ENCODE results near the gene GFOD2. TPM values are rescaled to one million over a fixed set of nuclear protein-coding genes. Genes with fewer than 3 reads are reported as not detected.
A peak's percentile ranks its signal among the peaks of the same experiment; 100 is the strongest.

Gene GFOD2
- total and polyA plus RNA-seq, 2 of the 13 experiments (the other 11 are each of a cell fraction or from before 2014, with no cell fraction given): 11.1 to 17.2 TPM

DNA sequence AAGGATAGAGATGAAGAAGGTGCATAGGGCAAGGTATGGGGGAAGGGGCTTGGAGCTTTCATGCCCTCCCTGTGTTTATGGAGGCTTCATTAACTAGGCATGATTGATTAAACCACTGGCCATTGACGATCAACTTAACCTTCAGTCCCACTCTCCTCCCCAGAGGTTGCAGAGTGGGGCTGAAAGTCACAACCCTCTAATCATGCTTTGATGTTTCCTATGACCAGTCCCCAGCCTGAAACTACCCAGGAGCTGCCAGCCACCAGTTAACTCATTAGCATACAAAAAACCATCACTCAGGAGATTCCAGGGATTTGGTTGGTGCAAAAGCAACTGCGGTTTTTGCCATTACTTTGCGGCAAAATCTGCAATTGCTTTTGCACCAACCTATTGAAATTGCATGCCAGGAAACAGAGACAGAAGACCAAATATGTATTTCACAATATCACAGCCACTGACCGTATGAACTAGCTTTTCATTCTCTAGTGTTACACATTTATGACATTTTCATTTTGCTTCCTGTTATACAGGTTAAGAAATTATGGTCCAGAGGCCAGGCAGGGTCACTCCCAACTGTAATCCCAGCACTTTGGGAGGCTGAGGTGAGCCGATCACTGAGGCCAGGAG lies 5.4 kb downstream of the GFOD2 start:
- TF ChIP-seq KAT7 (CRISPR knock-in tag; IDR thresholded peaks at IDR 0.05; ENCODE audit: borderline replicate concordance) (no peak), CEBPB (IDR thresholded peaks at IDR 0.05; ENCODE audit: borderline replicate concordance, low read depth, low read length) (peak; percentile 81)
- H3K36me3 ChIP-seq (replicated peaks in 1 of 2; ENCODE audit: control insufficient read depth in 1 of 2, insufficient read depth in 2 of 2, low read length in 2 of 2): no peaks in the 10 kb centered on the region
- no peaks in the 10 kb centered on the region for H4K20me1 ChIP-seq (ENCODE audit: insufficient read depth, low read length)
- no peak for FAIRE-seq
- H3K79me2 ChIP-seq (ENCODE audit: insufficient read depth, low read length): peaks cover 55% of the 10 kb centered on the region
- H3K9ac ChIP-seq (ENCODE audit: insufficient read depth, low read depth, low read length): no peak overlapping the region
- H3K4me2 ChIP-seq (ENCODE audit: low read depth, low read length): no peak overlapping the region
- POLR2A ChIA-PET: no interaction called here
- peaks cover 47% of the 10 kb centered on the region for H3K4me1 ChIP-seq (ENCODE audit: insufficient read depth, low read length)
- WGBS (ENCODE audit: low lambda C conversion rate): 92% methylated on average over 5 of the region's 5 CpGs
- BruUV-seq (replicated peaks): no TSS peak
- in situ Hi-C loops (cut with HindIII; ENCODE audit: extremely low pct_ligation_motif_present, low pct_unique_long_range_greater_than_20kb) (no loop called here), intact Hi-C loops (cut with micrococcal nuclease; ENCODE audit: unreplicated experiment) (no loop called here)
- CTCF ChIA-PET (ENCODE audit: low intra/inter-chr PET ratio, low total read pairs): no interaction called here
- H3K27ac ChIP-seq (ENCODE audit: extremely low read length, insufficient read depth, low read length): no peak overlapping the region
- H3K27me3 ChIP-seq (ENCODE audit: control insufficient read depth in 1 of 2, insufficient read depth in 2 of 2, low read length in 2 of 2): no peaks in the 10 kb centered on the region; a peak in 1 of 5 replicates
- no peak overlapping the region for H3K4me3 ChIP-seq (replicated peaks in 1 of 3; ENCODE audit: insufficient read depth in 1 of 3, low read depth in 2 of 3, low read length in 3 of 3)
- no peaks in the 10 kb centered on the region for H3K9me3 ChIP-seq (ENCODE audit: low read length)
- DNase-seq (ENCODE audit: low spot score): no peak
- ATAC-seq: no peak
- no peak overlapping the region for H2AFZ ChIP-seq (ENCODE audit: low read length)

DNA sequence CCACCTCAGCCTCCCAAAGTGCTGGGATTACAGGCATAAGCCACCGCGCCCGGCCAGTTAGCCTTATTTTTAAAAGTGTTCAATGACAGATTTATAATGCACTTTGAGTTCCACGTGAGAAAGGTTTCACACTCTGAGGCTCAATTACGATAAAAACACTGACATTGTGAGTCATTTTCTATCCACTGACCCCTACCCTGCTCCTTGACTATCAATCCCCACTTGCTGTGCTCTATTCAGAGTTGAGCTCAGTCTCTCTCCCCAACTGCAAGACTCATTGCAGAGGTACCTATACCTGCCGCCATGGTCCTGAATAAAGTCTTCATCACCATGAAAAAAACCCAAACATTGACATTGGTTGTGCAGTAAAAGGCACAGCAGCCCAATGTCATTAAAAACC lies 8.5 kb downstream of the GFOD2 start:
- Histone ChIP-seq H3K27me3 (ENCODE audit: control insufficient read depth in 1 of 2, insufficient read depth in 2 of 2, low read length in 2 of 2) (no peaks in the 10 kb centered on the region), H3K9me3 (ENCODE audit: low read length) (no peaks in the 10 kb centered on the region), H3K4me1 (ENCODE audit: insufficient read depth, low read length) (peaks cover 19% of the 10 kb centered on the region), H4K20me1 (ENCODE audit: insufficient read depth, low read length) (no peaks in the 10 kb centered on the region), H3K4me3 (replicated peaks in 1 of 3; ENCODE audit: insufficient read depth in 1 of 3, low read depth in 2 of 3, low read length in 3 of 3) (no peak overlapping the region), H3K36me3 (replicated peaks in 1 of 2; ENCODE audit: control insufficient read depth in 1 of 2, insufficient read depth in 2 of 2, low read length in 2 of 2) (no peaks in the 10 kb centered on the region; a peak in 2 of 5 replicates), H2AFZ (ENCODE audit: low read length) (no peak overlapping the region), H3K9ac (ENCODE audit: insufficient read depth, low read depth, low read length) (no peak overlapping the region), H3K79me2 (ENCODE audit: insufficient read depth, low read length) (peaks cover 40% of the 10 kb centered on the region), H3K4me2 (ENCODE audit: low read depth, low read length) (no peak overlapping the region), H3K27ac (ENCODE audit: extremely low read length, insufficient read depth, low read length) (no peak overlapping the region)
- intact Hi-C loops (cut with micrococcal nuclease; ENCODE audit: unreplicated experiment) (no loop called here), in situ Hi-C loops (cut with HindIII; ENCODE audit: extremely low pct_ligation_motif_present, low pct_unique_long_range_greater_than_20kb) (no loop called here)
- CTCF ChIA-PET (ENCODE audit: low intra/inter-chr PET ratio, low total read pairs): no interaction called here
- FAIRE-seq (no peak), ATAC-seq (no peak), DNase-seq (ENCODE audit: low spot score) (no peak)
- POLR2A ChIA-PET: no interaction called here
- WGBS (ENCODE audit: low lambda C conversion rate): 98% methylated on average over 6 of the region's 6 CpGs
- no TSS peak for BruUV-seq (replicated peaks)
- TF ChIP-seq PAF1 (CRISPR knock-in tag; IDR thresholded peaks at IDR 0.05) (no peak), RNF2 (conservative IDR thresholded peaks at IDR 0.05; ENCODE audit: low read depth) (no peak), FOXP1 (IDR thresholded peaks at IDR 0.05) (no peak), FOXP1 (CRISPR knock-in tag; IDR thresholded peaks at IDR 0.05) (no peak), HDAC6 (IDR thresholded peaks at IDR 0.05; ENCODE audit: low read depth, low read length) (no peak), KLF6 (CRISPR knock-in tag; IDR thresholded peaks at IDR 0.05) (no peak), KLF15 (CRISPR knock-in tag; IDR thresholded peaks at IDR 0.05; ENCODE audit: borderline replicate concordance) (no peak)
- TF ChIP-seq, protein P1, sequence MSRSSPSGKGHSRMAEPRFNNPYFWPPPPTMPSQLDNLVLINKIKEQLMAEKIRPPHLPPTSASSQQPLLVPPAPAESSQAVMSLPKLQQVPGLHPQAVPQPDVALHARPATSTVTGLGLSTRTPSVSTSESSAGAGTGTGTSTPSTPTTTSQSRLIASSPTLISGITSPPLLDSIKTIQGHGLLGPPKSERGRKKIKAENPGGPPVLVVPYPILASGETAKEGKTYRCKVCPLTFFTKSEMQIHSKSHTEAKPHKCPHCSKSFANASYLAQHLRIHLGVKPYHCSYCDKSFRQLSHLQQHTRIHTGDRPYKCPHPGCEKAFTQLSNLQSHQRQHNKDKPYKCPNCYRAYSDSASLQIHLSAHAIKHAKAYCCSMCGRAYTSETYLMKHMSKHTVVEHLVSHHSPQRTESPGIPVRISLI (CRISPR knock-in tag; IDR thresholded peaks at IDR 0.05; ENCODE audit: borderline replicate concordance): no peak
- TF ChIP-seq, protein P2, sequence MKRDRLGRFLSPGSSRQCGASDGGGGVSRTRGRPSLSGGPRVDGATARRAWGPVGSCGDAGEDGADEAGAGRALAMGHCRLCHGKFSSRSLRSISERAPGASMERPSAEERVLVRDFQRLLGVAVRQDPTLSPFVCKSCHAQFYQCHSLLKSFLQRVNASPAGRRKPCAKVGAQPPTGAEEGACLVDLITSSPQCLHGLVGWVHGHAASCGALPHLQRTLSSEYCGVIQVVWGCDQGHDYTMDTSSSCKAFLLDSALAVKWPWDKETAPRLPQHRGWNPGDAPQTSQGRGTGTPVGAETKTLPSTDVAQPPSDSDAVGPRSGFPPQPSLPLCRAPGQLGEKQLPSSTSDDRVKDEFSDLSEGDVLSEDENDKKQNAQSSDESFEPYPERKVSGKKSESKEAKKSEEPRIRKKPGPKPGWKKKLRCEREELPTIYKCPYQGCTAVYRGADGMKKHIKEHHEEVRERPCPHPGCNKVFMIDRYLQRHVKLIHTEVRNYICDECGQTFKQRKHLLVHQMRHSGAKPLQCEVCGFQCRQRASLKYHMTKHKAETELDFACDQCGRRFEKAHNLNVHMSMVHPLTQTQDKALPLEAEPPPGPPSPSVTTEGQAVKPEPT (CRISPR knock-in tag; IDR thresholded peaks at IDR 0.05; ENCODE audit: low read depth): no peak
- TF ChIP-seq, protein P3, sequence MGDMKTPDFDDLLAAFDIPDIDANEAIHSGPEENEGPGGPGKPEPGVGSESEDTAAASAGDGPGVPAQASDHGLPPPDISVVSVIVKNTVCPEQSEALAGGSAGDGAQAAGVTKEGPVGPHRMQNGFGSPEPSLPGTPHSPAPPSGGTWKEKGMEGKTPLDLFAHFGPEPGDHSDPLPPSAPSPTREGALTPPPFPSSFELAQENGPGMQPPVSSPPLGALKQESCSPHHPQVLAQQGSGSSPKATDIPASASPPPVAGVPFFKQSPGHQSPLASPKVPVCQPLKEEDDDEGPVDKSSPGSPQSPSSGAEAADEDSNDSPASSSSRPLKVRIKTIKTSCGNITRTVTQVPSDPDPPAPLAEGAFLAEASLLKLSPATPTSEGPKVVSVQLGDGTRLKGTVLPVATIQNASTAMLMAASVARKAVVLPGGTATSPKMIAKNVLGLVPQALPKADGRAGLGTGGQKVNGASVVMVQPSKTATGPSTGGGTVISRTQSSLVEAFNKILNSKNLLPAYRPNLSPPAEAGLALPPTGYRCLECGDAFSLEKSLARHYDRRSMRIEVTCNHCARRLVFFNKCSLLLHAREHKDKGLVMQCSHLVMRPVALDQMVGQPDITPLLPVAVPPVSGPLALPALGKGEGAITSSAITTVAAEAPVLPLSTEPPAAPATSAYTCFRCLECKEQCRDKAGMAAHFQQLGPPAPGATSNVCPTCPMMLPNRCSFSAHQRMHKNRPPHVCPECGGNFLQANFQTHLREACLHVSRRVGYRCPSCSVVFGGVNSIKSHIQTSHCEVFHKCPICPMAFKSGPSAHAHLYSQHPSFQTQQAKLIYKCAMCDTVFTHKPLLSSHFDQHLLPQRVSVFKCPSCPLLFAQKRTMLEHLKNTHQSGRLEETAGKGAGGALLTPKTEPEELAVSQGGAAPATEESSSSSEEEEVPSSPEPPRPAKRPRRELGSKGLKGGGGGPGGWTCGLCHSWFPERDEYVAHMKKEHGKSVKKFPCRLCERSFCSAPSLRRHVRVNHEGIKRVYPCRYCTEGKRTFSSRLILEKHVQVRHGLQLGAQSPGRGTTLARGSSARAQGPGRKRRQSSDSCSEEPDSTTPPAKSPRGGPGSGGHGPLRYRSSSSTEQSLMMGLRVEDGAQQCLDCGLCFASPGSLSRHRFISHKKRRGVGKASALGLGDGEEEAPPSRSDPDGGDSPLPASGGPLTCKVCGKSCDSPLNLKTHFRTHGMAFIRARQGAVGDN (CRISPR knock-in tag; IDR thresholded peaks at IDR 0.05): no peak
